ENCODE measurements around the gene SARDH. TPM values are rescaled to one million over a fixed set of nuclear protein-coding genes. Genes with fewer than 3 reads are reported as not detected.
A peak's percentile ranks its signal among the peaks of the same experiment; 100 is the strongest.

Gene SARDH, protein sequence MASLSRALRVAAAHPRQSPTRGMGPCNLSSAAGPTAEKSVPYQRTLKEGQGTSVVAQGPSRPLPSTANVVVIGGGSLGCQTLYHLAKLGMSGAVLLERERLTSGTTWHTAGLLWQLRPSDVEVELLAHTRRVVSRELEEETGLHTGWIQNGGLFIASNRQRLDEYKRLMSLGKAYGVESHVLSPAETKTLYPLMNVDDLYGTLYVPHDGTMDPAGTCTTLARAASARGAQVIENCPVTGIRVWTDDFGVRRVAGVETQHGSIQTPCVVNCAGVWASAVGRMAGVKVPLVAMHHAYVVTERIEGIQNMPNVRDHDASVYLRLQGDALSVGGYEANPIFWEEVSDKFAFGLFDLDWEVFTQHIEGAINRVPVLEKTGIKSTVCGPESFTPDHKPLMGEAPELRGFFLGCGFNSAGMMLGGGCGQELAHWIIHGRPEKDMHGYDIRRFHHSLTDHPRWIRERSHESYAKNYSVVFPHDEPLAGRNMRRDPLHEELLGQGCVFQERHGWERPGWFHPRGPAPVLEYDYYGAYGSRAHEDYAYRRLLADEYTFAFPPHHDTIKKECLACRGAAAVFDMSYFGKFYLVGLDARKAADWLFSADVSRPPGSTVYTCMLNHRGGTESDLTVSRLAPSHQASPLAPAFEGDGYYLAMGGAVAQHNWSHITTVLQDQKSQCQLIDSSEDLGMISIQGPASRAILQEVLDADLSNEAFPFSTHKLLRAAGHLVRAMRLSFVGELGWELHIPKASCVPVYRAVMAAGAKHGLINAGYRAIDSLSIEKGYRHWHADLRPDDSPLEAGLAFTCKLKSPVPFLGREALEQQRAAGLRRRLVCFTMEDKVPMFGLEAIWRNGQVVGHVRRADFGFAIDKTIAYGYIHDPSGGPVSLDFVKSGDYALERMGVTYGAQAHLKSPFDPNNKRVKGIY
- under 1 TPM in 2 of 4 donors, not detected in 2; 0.10 to 0.29 TPM for total RNA-seq

GRCh38 chr9:133737774-133738639 lies at the start of gene SARDH:
Gene SARDH (minus strand): TSS chr9:133738352. CDS start chr9:133734173, 4,179 bp downstream.
- 21 to 22% methylated on average over 16 to 25 of the region's 25 CpGs for WGBS, 2 donors

GRCh38 chr9:133787754-133788025 lies 49.5 kb upstream of the SARDH start:
- WGBS, 2 donors: 67 to 80% methylated on average over 1 to 2 of the region's 5 CpGs
- TF ChIP-seq, protein P1, sequence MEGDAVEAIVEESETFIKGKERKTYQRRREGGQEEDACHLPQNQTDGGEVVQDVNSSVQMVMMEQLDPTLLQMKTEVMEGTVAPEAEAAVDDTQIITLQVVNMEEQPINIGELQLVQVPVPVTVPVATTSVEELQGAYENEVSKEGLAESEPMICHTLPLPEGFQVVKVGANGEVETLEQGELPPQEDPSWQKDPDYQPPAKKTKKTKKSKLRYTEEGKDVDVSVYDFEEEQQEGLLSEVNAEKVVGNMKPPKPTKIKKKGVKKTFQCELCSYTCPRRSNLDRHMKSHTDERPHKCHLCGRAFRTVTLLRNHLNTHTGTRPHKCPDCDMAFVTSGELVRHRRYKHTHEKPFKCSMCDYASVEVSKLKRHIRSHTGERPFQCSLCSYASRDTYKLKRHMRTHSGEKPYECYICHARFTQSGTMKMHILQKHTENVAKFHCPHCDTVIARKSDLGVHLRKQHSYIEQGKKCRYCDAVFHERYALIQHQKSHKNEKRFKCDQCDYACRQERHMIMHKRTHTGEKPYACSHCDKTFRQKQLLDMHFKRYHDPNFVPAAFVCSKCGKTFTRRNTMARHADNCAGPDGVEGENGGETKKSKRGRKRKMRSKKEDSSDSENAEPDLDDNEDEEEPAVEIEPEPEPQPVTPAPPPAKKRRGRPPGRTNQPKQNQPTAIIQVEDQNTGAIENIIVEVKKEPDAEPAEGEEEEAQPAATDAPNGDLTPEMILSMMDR (IDR thresholded peaks at IDR 0.05): no peak
- TF ChIP-seq POLR2A (IDR thresholded peaks at IDR 0.05): no peak
- H3K4me3 ChIP-seq (ENCODE audit: low read depth, poor library complexity, severe bottlenecking): no peak overlapping the region
- no peak for DNase-seq (ENCODE audit: low spot score in 2 of 2)
- intact Hi-C loops (cut with DNase I; ENCODE audit: low total_unique reads): no loop called here

More at GRCh38 chr9:133737774-133738639, at the start of gene SARDH:
- TF ChIP-seq, protein P1 (IDR thresholded peaks at IDR 0.05): no peak
- TF ChIP-seq POLR2A (IDR thresholded peaks at IDR 0.05): no peak
- intact Hi-C loops (cut with DNase I; ENCODE audit: low total_unique reads): no loop called here
- peak in 1 of 2 donors; percentile 87 for DNase-seq (ENCODE audit: low spot score in 2 of 2)
- H3K4me3 ChIP-seq (ENCODE audit: low read depth, poor library complexity, severe bottlenecking): no peak within 1 kb of the TSS

- WGBS, 2 donors: 80 to 91% methylated on average over 13 to 17 of the region's 17 CpGs
- DNase-seq (ENCODE audit: low spot score in 2 of 2): no peak
- intact Hi-C loops (cut with DNase I; ENCODE audit: low total_unique reads): no loop called here
- TF ChIP-seq POLR2A (IDR thresholded peaks at IDR 0.05): no peak
- TF ChIP-seq, protein P1 (IDR thresholded peaks at IDR 0.05): no peak
- no peak overlapping the region for H3K4me3 ChIP-seq (ENCODE audit: low read depth, poor library complexity, severe bottlenecking)
These were observed 49.0 kb upstream of the SARDH start for GRCh38 chr9:133786907-133787753.

- 72 to 94% methylated on average over 10 to 11 of the region's 11 CpGs for WGBS, 2 donors
- intact Hi-C loops (cut with DNase I; ENCODE audit: low total_unique reads): no loop called here
- DNase-seq (ENCODE audit: low spot score in 2 of 2): no peak
- no peak for TF ChIP-seq POLR2A (IDR thresholded peaks at IDR 0.05)
- TF ChIP-seq, protein P1 (IDR thresholded peaks at IDR 0.05): no peak
- no peak overlapping the region for H3K4me3 ChIP-seq (ENCODE audit: low read depth, poor library complexity, severe bottlenecking)
These were observed 48.2 kb upstream of the SARDH start for GRCh38 chr9:133786371-133786753.
